Aorta (tissue), 5 donors: Measurements from ENCODE around the gene LPIN3. TPM values are rescaled to one million over a fixed set of nuclear protein-coding genes. Genes with fewer than 3 reads are reported as not detected.

Source experiments
- ATAC-seq: fragments of 200-7000 bp; cut with Tn5 transposase; one replicate; pipeline ENCODE4 v1.9.1; 2022; ENCODE audit warnings: moderate library complexity; ENCODE audit not compliant: low FRiP score
- DNase-seq, 2 donors: peaks; one replicate each; pipeline ENCODE4 v3.0.0-alpha.2; 2020
- H3K27ac ChIP-seq, 2 donors: one replicate each; pipeline ENCODE4 v1.5.1; 2013; ENCODE audit warnings: low read length in 2 of 2, mild to moderate bottlenecking in 2 of 2, moderate library complexity in 2 of 2, control low read depth in 1 of 2, inconsistent platforms in 1 of 2, low read depth in 1 of 2
- H3K27me3 ChIP-seq, 2 donors: one replicate each; pipeline ENCODE4 v1.6.1; 2013; ENCODE audit warnings: control low read depth in 1 of 2, low read length in 1 of 2, mild to moderate bottlenecking in 1 of 2, moderate library complexity in 1 of 2; ENCODE audit not compliant: insufficient read depth in 2 of 2, control insufficient read depth in 1 of 2
- H3K36me3 ChIP-seq, 2 donors: one replicate each; pipeline ENCODE4 v1.6.1; 2013; ENCODE audit warnings: control low read depth in 1 of 2, low read length in 1 of 2, mild to moderate bottlenecking in 1 of 2; ENCODE audit not compliant: insufficient read depth in 2 of 2, control insufficient read depth in 1 of 2
- H3K4me1 ChIP-seq, 2 donors: one replicate each; pipeline ENCODE4 v1.6.1; 2013; ENCODE audit warnings: low read length in 2 of 2, control low read depth in 1 of 2, mild to moderate bottlenecking in 1 of 2, moderate library complexity in 1 of 2; ENCODE audit not compliant: insufficient read depth in 2 of 2, control insufficient read depth in 1 of 2
- H3K4me3 ChIP-seq, 2 donors: one replicate each; pipeline ENCODE4 v1.5.1; 2013; ENCODE audit warnings: low read length in 2 of 2, control low read depth in 1 of 2, mild to moderate bottlenecking in 1 of 2
- H3K9me3 ChIP-seq: one replicate; pipeline ENCODE4 v1.6.1; 2013; ENCODE audit warnings: mild to moderate bottlenecking, low read length; ENCODE audit not compliant: control insufficient read depth
- WGBS, 2 donors: extraction: QIAGEN DNeasy Blood & Tissue Kit; methylation state at CpG; one replicate each; pipeline ENCODE4 v1.1.7; 2013; 5-methylcytosine and 5-hydroxymethylcytosine counted together
- intact Hi-C, 2 donors: fragments of 100-400 bp; cut with DNase I; formaldehyde crosslinking; loops; one replicate each; pipeline versions ENCODE4 v1.14.2 to v1.15.0; 2022
- polyA plus RNA-seq, 2 donors: library from polyadenylated mRNA; stranded (reverse); fragments of 200-250 nt; gene quantifications; one replicate each; pipeline ENCODE4 v1.2.3, GENCODE V29; 2013
- total RNA-seq, 2 donors: library from RNA; stranded (reverse); fragmentation: NEBNext Ultra II Directional; extraction: Animal tissue kit (Norgen Biotek cat#: 25700); gene quantifications; one replicate each; pipeline ENCODE4 v1.2.1, GENCODE V29; 2021
- donor health status: healthy with polysubstance abuse.
- donor health status: Bipolar disorder and iron deficiency.
- donor health status: DM: no; HTN: no; CAD: no.
- donor health status: DM: no; HTN: no; CAD: no.
- donor health status: DM: yes; HTN: yes; CAD: no.

Gene LPIN3
- total and polyA plus RNA-seq, 4 donors: 17.3 to 37.0 (median 22.0) TPM

GRCh38 chr20:41331731-41332130 lies 8.9 kb upstream of the LPIN3 start:
- H3K36me3 ChIP-seq: no peaks in the 10 kb centered on the region
- no peak for ATAC-seq
- no peak overlapping the region for H3K4me3 ChIP-seq
- no peak for DNase-seq
- WGBS, 2 donors: 90 to 91% methylated on average over 4 of the region's 4 CpGs
- no peaks in the 10 kb centered on the region for H3K4me1 ChIP-seq
- H3K9me3 ChIP-seq: no peaks in the 10 kb centered on the region
- no peak overlapping the region for H3K27ac ChIP-seq
- no peaks in the 10 kb centered on the region for H3K27me3 ChIP-seq
- intact Hi-C loops: no loop called here

GRCh38 chr20:41334036-41334435 lies 6.6 kb upstream of the LPIN3 start:
- no peak overlapping the region for H3K4me3 ChIP-seq
- H3K36me3 ChIP-seq: no peaks in the 10 kb centered on the region
- intact Hi-C loops: no loop called here
- DNase-seq: no peak
- no peak for ATAC-seq
- H3K9me3 ChIP-seq: no peaks in the 10 kb centered on the region
- H3K27me3 ChIP-seq: no peaks in the 10 kb centered on the region
- H3K27ac ChIP-seq: no peak overlapping the region
- WGBS, 2 donors: 90 to 93% methylated on average over 2 of the region's 2 CpGs
- no peaks in the 10 kb centered on the region for H3K4me1 ChIP-seq

- Histone ChIP-seq H3K27ac (no peak overlapping the region), H3K9me3 (no peaks in the 10 kb centered on the region), H3K27me3 (no peaks in the 10 kb centered on the region), H3K4me1 (no peaks in the 10 kb centered on the region), H3K36me3 (no peaks in the 10 kb centered on the region), H3K4me3 (no peak overlapping the region)
- intact Hi-C loops: no loop called here
- ATAC-seq: no peak
- 90 to 93% methylated on average over 15 of the region's 15 CpGs for WGBS, 2 donors
- no peak for DNase-seq
These were observed 5.9 kb upstream of the LPIN3 start for GRCh38 chr20:41334443-41335421.

GRCh38 chr20:41335591-41335990 lies 5.0 kb upstream of the LPIN3 start:
- DNase-seq (no peak), ATAC-seq (no peak)
- no peaks in the 10 kb centered on the region for H3K9me3 ChIP-seq
- no peaks in the 10 kb centered on the region for H3K27me3 ChIP-seq
- intact Hi-C loops: no loop called here
- H3K4me1 ChIP-seq: no peaks in the 10 kb centered on the region
- H3K4me3 ChIP-seq: no peak overlapping the region
- WGBS, 2 donors: 92% methylated on average over 1 of the region's 1 CpG
- no peak overlapping the region for H3K27ac ChIP-seq
- no peaks in the 10 kb centered on the region for H3K36me3 ChIP-seq

GRCh38 chr20:41336711-41337492 lies 3.7 kb upstream of the LPIN3 start:
- intact Hi-C loops: no loop called here
- H3K36me3 ChIP-seq: no peaks in the 10 kb centered on the region
- no peak overlapping the region for H3K4me3 ChIP-seq
- no peak overlapping the region for H3K27ac ChIP-seq
- no peaks in the 10 kb centered on the region for H3K27me3 ChIP-seq
- no peak for ATAC-seq
- no peaks in the 10 kb centered on the region for H3K4me1 ChIP-seq
- no peaks in the 10 kb centered on the region for H3K9me3 ChIP-seq
- no peak for DNase-seq
- WGBS, 2 donors: 85 to 92% methylated on average over 4 of the region's 4 CpGs

- Histone ChIP-seq H3K27me3 (no peaks in the 10 kb centered on the region), H3K36me3 (no peaks in the 10 kb centered on the region), H3K4me1 (no peaks in the 10 kb centered on the region), H3K4me3 (peak overlapping the region in 1 of 2 donors; percentile 10), H3K27ac (peak overlapping the region in 1 of 2 donors; percentile 55), H3K9me3 (no peaks in the 10 kb centered on the region)
- intact Hi-C loops: loop anchor here (1.0 to 5.0 kb wide), 5 partner anchors 23 to 167 kb away; partner anchors contain the start of gene ZHX3 (in 1 of the 2)
- ATAC-seq (peak; percentile 92), DNase-seq (peak; percentile 86 to 95)
- 5 to 6% methylated on average over 25 of the region's 25 CpGs for WGBS, 2 donors
These were observed 679 bp upstream of the LPIN3 start for GRCh38 chr20:41339957-41340326.

- no peaks in the 10 kb centered on the region for H3K27me3 ChIP-seq
- intact Hi-C loops: loop anchor here in 1 of 2 donors (5.0 kb wide), 2 partner anchors 70 to 110 kb away; no protein-coding TSS in a partner anchor
- no peaks in the 10 kb centered on the region for H3K36me3 ChIP-seq
- no peaks in the 10 kb centered on the region for H3K9me3 ChIP-seq
- 92 to 95% methylated on average over 9 of the region's 9 CpGs for WGBS, 2 donors
- H3K27ac ChIP-seq: no peak overlapping the region
- DNase-seq: peak in 1 of 2 donors; percentile 40
- no peaks in the 10 kb centered on the region for H3K4me1 ChIP-seq
- no peak overlapping the region for H3K4me3 ChIP-seq
- no peak for ATAC-seq
These were observed 2.1 kb downstream of the LPIN3 start for GRCh38 chr20:41342474-41343464.

GRCh38 chr20:41344477-41344876 lies 3.9 kb downstream of the LPIN3 start:
- intact Hi-C loops: loop anchor here in 1 of 2 donors (5.0 kb wide), 2 partner anchors 68 to 112 kb away; no protein-coding TSS in a partner anchor
- Histone ChIP-seq H3K27ac (no peak overlapping the region), H3K4me1 (no peaks in the 10 kb centered on the region), H3K36me3 (no peaks in the 10 kb centered on the region), H3K27me3 (no peaks in the 10 kb centered on the region), H3K9me3 (no peaks in the 10 kb centered on the region), H3K4me3 (no peak overlapping the region)
- ATAC-seq: no peak
- WGBS, 2 donors: 90 to 95% methylated on average over 4 of the region's 4 CpGs
- peak; percentile 41 to 59 for DNase-seq
